ENCODE results near the gene PLEKHD1.

The PLEKHD1 gene

DNA sequence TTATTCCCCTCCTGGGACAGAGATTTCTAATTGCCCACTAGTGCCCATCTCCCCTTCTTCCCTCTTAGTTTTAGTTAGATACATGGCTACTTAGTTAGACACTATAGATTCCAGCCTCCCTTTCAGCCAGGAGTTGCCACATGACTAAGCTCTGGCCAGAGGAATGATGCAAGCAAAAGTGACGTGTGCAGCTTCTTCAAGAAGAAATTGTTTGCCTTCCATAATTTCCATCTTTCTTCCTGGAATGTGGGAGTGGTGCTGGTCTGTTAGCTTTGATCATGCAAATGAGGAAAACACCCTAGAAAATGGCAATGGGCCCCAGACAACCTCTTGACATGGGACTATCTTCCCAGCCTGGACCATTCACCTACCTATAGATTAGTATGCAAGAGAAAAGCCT is 68.7 kb downstream of the PLEKHD1 start:
- no peak for DNase-seq

- DNase-seq = peak; percentile 70
Observed at GRCh38 chr14:69554500-69554899, 70.0 kb downstream of the PLEKHD1 start.

DNA sequence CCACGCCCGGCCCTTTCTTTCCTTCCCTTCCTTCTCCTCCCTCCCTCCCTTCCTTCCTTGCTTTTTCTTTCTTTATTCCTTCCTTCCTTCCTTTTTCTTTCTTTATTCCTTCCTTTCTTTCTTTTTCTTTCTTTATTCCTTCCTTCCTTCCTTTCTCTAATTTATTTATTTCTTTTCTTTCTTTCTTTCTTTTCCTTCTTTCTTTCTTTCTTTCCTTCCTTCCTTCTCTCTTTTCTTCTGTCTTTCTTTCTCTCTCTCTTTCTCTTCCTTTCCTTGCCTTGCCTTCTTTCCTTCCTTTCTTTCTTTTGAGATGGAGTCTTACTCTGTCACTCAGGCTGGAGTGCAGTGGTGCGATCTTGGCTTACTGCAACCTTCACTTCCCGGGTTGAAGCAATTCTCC is 74.2 kb downstream of the PLEKHD1 start:
- DNase-seq = no peak

GRCh38 chr14:69559581-69560011 is 75.1 kb downstream of the PLEKHD1 start:
- DNase-seq = peak; percentile 97

DNA sequence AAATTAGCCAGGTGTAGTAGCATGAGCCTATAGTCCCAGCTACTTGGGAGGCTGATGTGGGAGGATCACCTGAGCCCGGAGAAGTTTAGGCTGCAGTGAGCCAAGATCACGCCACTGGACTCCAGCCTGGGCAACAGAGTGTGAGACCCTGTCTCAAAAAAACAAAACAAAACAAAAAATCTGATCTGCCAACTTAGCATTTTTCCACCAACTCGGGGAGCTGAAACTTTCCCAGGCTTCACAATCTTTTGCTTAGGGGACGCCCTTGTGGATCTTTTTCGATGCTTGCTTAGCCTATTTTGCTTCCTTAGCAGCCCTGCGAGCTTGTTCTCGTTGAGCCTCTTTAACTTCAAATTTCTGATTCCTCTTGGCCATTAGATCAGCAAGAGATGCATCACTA is 76.3 kb downstream of the PLEKHD1 start:
- no peak for DNase-seq

GRCh38 chr14:69561893-69562292 is 77.4 kb downstream of the PLEKHD1 start:
- DNase-seq = no peak

GRCh38 chr14:69567563-69567962 is 83.0 kb downstream of the PLEKHD1 start:
- DNase-seq = no peak

DNA sequence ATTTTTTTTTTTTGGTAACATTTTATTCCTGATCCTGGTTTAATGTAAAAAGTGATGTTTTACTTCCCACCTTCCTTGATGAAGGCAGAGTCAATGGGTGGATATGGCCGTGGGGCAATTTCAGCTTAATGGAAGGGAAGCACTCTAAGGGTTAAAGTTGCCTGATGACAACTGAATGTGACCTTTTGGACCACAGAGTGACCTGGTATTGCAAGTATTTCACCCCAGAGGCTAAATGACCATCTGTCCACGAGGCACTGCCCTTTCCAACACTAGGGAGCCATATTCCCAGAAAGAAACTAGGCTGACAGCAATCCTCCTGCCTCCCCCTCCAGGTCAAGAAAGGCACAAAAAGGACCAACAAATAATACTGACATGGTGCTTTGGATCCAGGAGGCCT is 85.3 kb downstream of the PLEKHD1 start:
- DNase-seq = no peak

DNA sequence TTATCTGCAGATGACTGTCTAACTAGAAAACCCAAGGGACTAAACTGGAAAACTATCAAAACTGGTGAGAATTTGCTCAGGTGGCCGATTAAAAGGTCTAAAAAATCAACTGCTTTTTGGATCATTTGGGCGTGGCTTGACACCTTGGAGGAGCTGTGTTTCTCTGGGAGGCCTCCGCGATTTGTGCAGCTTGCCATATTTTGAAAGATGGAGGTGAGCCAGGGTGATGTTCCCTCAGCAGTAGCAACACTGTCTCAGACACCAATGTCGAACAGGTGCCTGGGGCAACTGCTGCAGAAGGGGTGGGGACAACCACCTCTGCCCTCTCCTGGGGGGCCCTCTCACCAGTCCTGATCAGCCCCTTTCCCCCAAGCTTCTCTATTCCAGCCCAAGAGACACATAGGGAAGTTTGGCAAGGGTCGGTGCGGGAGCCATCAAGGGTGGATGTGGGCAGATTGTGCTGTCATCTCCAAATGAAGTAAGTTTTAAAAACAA is 86.4 kb downstream of the PLEKHD1 start:
- DNase-seq = no peak

- DNase-seq = no peak
Observed at GRCh38 chr14:69571449-69572029, 87.0 kb downstream of the PLEKHD1 start.

DNA sequence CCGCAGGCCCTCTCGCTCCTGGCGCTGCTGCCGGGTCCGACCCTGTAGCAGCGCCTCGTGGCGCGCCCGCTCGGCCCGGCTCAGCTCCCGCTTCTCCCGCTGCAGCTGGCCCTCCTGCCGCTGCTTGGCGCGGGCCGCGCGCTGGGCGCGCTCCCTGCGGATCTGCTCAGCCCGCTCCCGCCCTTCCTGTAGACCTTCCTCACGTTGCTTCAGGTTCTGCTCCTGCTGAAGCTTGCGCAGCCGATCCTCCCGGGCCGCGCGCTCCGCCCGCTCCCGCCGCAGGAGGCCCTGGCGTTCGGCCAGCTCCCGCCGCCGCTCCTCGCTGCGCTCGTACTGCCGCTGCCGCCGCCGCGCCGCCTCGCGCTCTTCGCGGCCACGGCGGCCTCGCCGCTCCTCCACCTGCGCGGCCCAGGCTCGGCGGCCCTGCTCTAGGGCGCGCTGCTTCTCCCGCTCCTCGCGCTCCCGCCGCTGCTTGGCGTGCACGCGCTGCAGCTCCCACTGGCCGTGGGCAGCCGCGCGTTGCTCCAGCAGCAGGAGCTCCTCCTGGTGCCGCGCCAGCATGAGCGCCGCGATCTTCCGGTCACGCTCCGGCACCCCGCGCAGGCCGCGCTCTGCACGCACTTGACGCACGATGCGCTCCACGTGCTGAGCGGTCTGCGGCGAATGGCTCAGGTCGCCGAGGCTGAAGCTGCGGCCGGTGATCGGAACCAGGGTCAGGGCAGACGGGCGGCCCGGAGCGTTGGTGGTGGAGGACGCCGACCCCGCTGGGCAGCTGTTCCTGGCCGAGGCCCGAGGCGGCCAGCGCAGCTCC is 87.7 kb downstream of the PLEKHD1 start:
- no peak for DNase-seq

GRCh38 chr14:69572841-69573135 is 88.3 kb downstream of the PLEKHD1 start:
- DNase-seq = no peak

DNA sequence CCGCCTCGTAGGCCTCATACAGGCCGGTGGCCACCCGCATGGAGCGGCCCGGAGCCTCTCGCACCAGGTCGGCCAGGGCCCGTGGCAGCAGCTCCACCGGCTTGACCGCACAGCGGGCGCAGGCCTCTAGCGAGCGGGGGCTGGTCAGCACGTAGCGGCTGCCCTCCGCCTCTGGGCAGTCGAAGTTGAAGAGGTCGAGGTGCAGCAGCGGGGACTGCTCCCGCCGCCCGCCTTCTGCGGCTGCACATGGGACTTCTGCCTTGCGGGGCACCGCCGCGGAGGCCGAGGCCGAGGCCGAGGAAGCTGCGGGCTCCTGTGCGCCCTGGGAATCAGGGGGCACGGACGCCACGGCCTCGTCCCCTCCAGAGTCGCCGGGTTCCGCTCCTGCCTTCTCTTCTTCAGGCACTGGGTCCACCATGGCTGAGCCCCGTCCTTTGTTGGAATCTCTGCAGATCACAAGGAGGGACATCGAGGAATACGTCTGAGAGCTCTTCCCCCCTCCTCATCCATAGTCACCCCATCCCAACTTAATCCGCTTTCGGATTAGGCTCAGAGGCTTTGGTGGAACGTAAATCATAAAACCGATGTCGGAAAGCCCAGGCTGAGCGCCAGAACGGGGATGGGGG is 88.8 kb downstream of the PLEKHD1 start:
- no peak for DNase-seq

- DNase-seq = peak; percentile 90
Observed at GRCh38 chr14:69573831-69574262, 89.3 kb downstream of the PLEKHD1 start.

DNA sequence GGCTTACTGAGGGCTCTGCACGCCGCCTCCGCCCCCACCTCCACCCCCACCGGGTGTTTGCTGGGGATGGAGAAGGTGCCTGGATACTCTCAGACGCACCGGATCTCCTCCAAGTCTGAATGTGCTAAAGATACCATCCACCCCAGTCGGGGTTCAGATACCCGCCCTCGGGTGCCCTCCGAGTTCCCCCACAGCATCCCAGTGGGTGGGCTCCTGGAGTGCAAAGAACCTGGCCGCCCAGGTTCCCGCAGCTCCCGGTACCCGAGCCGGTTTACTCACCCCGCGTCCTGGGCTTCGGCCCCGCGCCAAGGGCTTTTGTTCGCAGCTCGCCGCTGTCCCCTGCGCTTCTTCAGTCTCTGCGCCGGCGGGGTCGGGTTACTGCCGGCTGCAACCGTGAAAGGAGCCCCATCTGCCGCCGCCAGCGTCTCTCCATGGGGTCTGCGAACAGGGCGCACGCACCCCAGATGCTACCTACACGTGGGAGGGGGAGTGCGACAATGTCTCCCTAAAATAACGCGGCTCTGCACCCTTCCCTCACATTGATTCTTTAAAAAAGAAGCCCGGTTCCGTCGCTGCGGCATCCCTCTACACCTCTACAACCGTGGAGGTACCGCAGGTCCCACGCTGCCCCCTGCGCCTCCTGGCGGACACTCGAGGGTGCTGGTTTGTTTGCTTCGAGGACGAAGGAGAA is 89.9 kb downstream of the PLEKHD1 start, which contains the start of gene CCDC177:
Gene CCDC177 (minus strand): TSS at position 609 of the 691 bp plus-strand sequence. CDS start 1,249 bp downstream, outside the sequence.
- DNase-seq = peak; percentile 85

DNA sequence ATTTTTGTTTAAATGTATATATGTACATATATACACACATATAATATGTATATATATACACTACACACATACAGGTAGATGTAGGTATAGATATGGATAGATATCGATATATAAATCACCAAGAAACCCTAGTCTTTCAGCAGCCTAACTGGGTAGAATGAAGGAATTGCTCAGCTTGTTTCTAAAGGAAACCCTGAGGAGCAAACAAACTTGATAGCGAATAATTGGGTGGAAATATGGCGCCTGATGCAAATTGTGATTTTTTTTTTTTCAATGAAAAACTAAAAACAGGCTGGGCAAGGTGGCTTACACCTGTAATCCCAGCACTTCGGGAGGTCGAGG is 90.4 kb downstream of the PLEKHD1 start:
- DNase-seq = no peak

DNA sequence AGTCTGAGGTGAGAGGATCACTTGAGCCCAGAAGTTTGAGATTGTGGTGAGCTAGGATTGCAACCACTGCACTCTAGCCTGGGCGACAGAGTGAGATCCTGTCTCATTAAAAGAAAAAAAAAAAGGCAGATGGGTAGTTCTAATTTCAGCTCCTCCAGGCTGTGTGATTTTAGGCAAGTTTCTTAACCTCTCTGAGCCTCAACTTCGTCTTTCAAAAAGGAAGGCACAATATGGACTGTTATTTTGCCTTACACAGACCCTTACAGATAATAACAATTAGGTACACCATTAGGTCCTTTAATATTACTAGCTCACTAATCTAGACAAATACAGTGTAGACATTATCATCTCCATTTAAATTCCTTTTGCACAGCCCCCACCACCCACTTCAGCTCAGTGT is 94.9 kb downstream of the PLEKHD1 start:
- no peak for DNase-seq

GRCh38 chr14:69580009-69580577 is 95.6 kb downstream of the PLEKHD1 start:
- peak; percentile 31 for DNase-seq
